IMR-90 (cell line): ENCODE measurements around the gene ANKRD34C. TPM values are rescaled to one million over a fixed set of nuclear protein-coding genes. Genes with fewer than 3 reads are reported as not detected.

Source experiments
- ATAC-seq: fragments of 200-7000 bp; cut with Tn5 transposase; 2 replicates; pipeline ENCODE4 v1.9.1; 2020; ENCODE audit warnings: low read depth, mild to moderate bottlenecking, moderate library complexity
- BruUV-seq: library from RNA; stranded (reverse); fragments of 400-500 nt; replicated peaks from 2 replicates; lab custom pipeline; 2021; lab: Mats Ljungman, UMichigan
- CTCF ChIA-PET: fragments of 300-600 bp; formaldehyde crosslinking; extraction: SDS; loops from one replicate; lab custom pipeline; 2021; ENCODE audit warnings: antibody characterized with exemption; lab: Yijun Ruan, JAX
- POLR2A ChIA-PET: fragments of 300-600 bp; sonication (Branson Sonifier 250); formaldehyde crosslinking; loops from one replicate; lab custom pipeline; 2022; ENCODE audit warnings: antibody characterized with exemption; ENCODE audit not compliant: unreplicated experiment; lab: Charles Lee
- DNase-seq: peaks from one replicate; pipeline ENCODE4 v3.0.0; 2013
- H2AFZ ChIP-seq: replicated peaks from 2 replicates; pipeline ENCODE3; 2013; ENCODE audit warnings: low read length, mild to moderate bottlenecking; ENCODE audit not compliant: poor library complexity
- H2AK5ac ChIP-seq: 2 replicates; pipeline ENCODE4 v1.6.1; 2013; ENCODE audit warnings: low read depth, low read length, inconsistent platforms
- H2AK9ac ChIP-seq: replicated peaks from 2 replicates; pipeline ENCODE3; 2013; ENCODE audit warnings: mild to moderate bottlenecking, low read depth, low read length, moderate library complexity; ENCODE audit not compliant: poor library complexity
- H2BK120ac ChIP-seq: 2 replicates; pipeline ENCODE4 v1.6.1; 2013; ENCODE audit warnings: low read depth, low read length, inconsistent platforms
- H2BK15ac ChIP-seq: 3 replicates; pipeline ENCODE4 v1.6.1; 2013; ENCODE audit warnings: low read depth, low read length, inconsistent platforms
- H2BK20ac ChIP-seq: 2 replicates; pipeline ENCODE4 v1.6.1; 2013; ENCODE audit warnings: low read depth, mild to moderate bottlenecking, inconsistent platforms, low read length, moderate library complexity
- H2BK5ac ChIP-seq: 2 replicates; pipeline ENCODE4 v1.6.1; 2013; ENCODE audit warnings: mild to moderate bottlenecking, low read depth, low read length, inconsistent platforms; ENCODE audit not compliant: poor library complexity, severe bottlenecking
- H3K14ac ChIP-seq: replicated peaks from 2 replicates; pipeline ENCODE4 v1.6.1; 2013; ENCODE audit warnings: low read depth, low read length, inconsistent platforms
- H3K18ac ChIP-seq: 2 replicates; pipeline ENCODE4 v1.6.1; 2013; ENCODE audit warnings: low read depth, low read length, control low read depth
- H3K23ac ChIP-seq: 2 replicates; pipeline ENCODE4 v1.6.1; 2013; ENCODE audit warnings: low read depth, low read length, inconsistent platforms
- H3K27ac ChIP-seq: 2 replicates; pipeline ENCODE4 v1.5.1; 2013; ENCODE audit warnings: mild to moderate bottlenecking, control low read depth, low read length; ENCODE audit not compliant: insufficient read depth
- H3K27me3 ChIP-seq: 2 replicates; pipeline ENCODE4 v1.6.1; 2013; ENCODE audit warnings: low read length; ENCODE audit not compliant: control insufficient read depth, insufficient read depth
- H3K36me3 ChIP-seq: 2 replicates; pipeline ENCODE4 v1.6.1; 2013; ENCODE audit warnings: low read length, mixed read lengths; ENCODE audit not compliant: control insufficient read depth, insufficient read depth
- H3K4ac ChIP-seq: 2 replicates; pipeline ENCODE4 v1.6.1; 2013; ENCODE audit warnings: low read depth, low read length, inconsistent platforms
- H3K4me1 ChIP-seq: 2 replicates; pipeline ENCODE4 v1.6.1; 2013; ENCODE audit warnings: low read length, mixed read lengths; ENCODE audit not compliant: control insufficient read depth, insufficient read depth
- H3K4me2 ChIP-seq: 2 replicates; pipeline ENCODE4 v1.6.1; 2013; ENCODE audit warnings: low read depth, mild to moderate bottlenecking, control low read depth, low read length, moderate library complexity
- H3K4me3 ChIP-seq: 2 replicates; pipeline ENCODE4 v1.5.1; 2013; ENCODE audit warnings: low read depth, mild to moderate bottlenecking, control low read depth, low read length, moderate library complexity; ENCODE audit not compliant: insufficient read depth
- H3K56ac ChIP-seq: 2 replicates; pipeline ENCODE4 v1.6.1; 2013; ENCODE audit warnings: low read length, inconsistent platforms; ENCODE audit not compliant: insufficient read depth; ENCODE audit errors: extremely low read depth
- H3K79me1 ChIP-seq, 2 experiments: 2 replicates each; pipeline ENCODE4 v1.6.1; 2013; ENCODE audit warnings: low read length in 2 of 2, inconsistent platforms in 1 of 2, low read depth in 1 of 2
- H3K9ac ChIP-seq: 2 replicates; pipeline ENCODE4 v1.6.1; 2013; ENCODE audit warnings: low read depth, low read length, control low read depth
- H3K9me1 ChIP-seq: 2 replicates; pipeline ENCODE4 v1.6.1; 2013; ENCODE audit warnings: low read length, inconsistent platforms; ENCODE audit not compliant: insufficient read depth
- H3K9me3 ChIP-seq: 2 replicates; pipeline ENCODE4 v1.6.1; 2013; ENCODE audit warnings: low read length; ENCODE audit not compliant: control insufficient read depth, insufficient read depth
- H4K20me1 ChIP-seq: 2 replicates; pipeline ENCODE4 v1.6.1; 2013; ENCODE audit warnings: low read length, inconsistent platforms; ENCODE audit not compliant: insufficient read depth
- H4K5ac ChIP-seq: 2 replicates; pipeline ENCODE4 v1.6.1; 2013; ENCODE audit warnings: mild to moderate bottlenecking, low read depth, low read length, control low read depth
- H4K8ac ChIP-seq, 2 experiments: 2 replicates each; pipeline ENCODE4 v1.6.1; 2013; ENCODE audit warnings: low read depth in 2 of 2, low read length in 2 of 2, control low read depth in 1 of 2, inconsistent platforms in 1 of 2
- H4K91ac ChIP-seq: 2 replicates; pipeline ENCODE4 v1.6.1; 2013; ENCODE audit warnings: low read depth, low read length, inconsistent platforms; ENCODE audit not compliant: insufficient read depth
- BHLHE40 ChIP-seq: fragments of 150-350 bp; IDR thresholded peaks from 2 replicates; pipeline ENCODE4 v1.6.1; 2016; ENCODE audit warnings: mild to moderate bottlenecking, low read depth, low read length
- CEBPB ChIP-seq: IDR thresholded peaks from 2 replicates; pipeline ENCODE4 v1.6.1; 2012; ENCODE audit warnings: low read depth, low read length, improper control_type of control experiment
- CHD1 ChIP-seq: IDR thresholded peaks from 2 replicates; pipeline ENCODE4 v1.6.1; 2012; ENCODE audit warnings: low read depth, low read length, improper control_type of control experiment
- FOS ChIP-seq: fragments of 150-350 bp; IDR thresholded peaks from 2 replicates; pipeline ENCODE4 v1.6.1; 2016; ENCODE audit warnings: low read depth, low read length
- MAFK ChIP-seq: IDR thresholded peaks from 2 replicates; pipeline ENCODE4 v1.6.1; 2012; ENCODE audit warnings: low read depth, low read length, improper control_type of control experiment
- MAZ ChIP-seq: IDR thresholded peaks from 2 replicates; pipeline ENCODE4 v1.6.1; 2012; ENCODE audit warnings: low read depth, mild to moderate bottlenecking, low read length, improper control_type of control experiment, moderate library complexity, borderline replicate concordance
- MXI1 ChIP-seq: IDR thresholded peaks from 2 replicates; pipeline ENCODE4 v1.6.1; 2012; ENCODE audit warnings: low read depth, mild to moderate bottlenecking, low read length, moderate library complexity, borderline replicate concordance
- NFE2L2 ChIP-seq: fragments of 150-350 bp; IDR thresholded peaks from 2 replicates; pipeline ENCODE4 v1.6.1; 2016; ENCODE audit warnings: low read depth, mild to moderate bottlenecking, low read length
- POLR2A ChIP-seq: IDR thresholded peaks from 2 replicates; pipeline ENCODE4 v1.6.1; 2012; ENCODE audit warnings: mild to moderate bottlenecking, low read depth, low read length
- RAD21 ChIP-seq: IDR thresholded peaks from 2 replicates; pipeline ENCODE4 v1.6.1; 2012; ENCODE audit warnings: low read length, improper control_type of control experiment
- RCOR1 ChIP-seq: IDR thresholded peaks from 2 replicates; pipeline ENCODE4 v1.6.1; 2012; ENCODE audit warnings: mild to moderate bottlenecking, low read length, improper control_type of control experiment; ENCODE audit not compliant: insufficient replicate concordance
- RFX5 ChIP-seq: IDR thresholded peaks from 2 replicates; pipeline ENCODE4 v1.8.0; 2012; ENCODE audit warnings: low read depth, mild to moderate bottlenecking, low read length, moderate library complexity
- SMC3 ChIP-seq: fragments of 150-350 bp; IDR thresholded peaks from 2 replicates; pipeline ENCODE4 v1.6.1; 2016; ENCODE audit warnings: low read depth, mild to moderate bottlenecking, antibody characterized with exemption, low read length, moderate library complexity
- USF2 ChIP-seq: fragments of 150-350 bp; IDR thresholded peaks from 2 replicates; pipeline ENCODE4 v1.6.1; 2017; ENCODE audit warnings: mild to moderate bottlenecking, antibody characterized with exemption, low read length, low read depth
- WGBS, 2 experiments: methylation state at CpG; one replicate each; pipeline versions ENCODE4 v1.1.5 to v1.1.7; 2013; ENCODE audit warnings: missing lambda C conversion rate in 2 of 2; ENCODE audit not compliant: insufficient read length in 1 of 2; ENCODE audit errors: extremely low coverage in 2 of 2; 5-methylcytosine and 5-hydroxymethylcytosine counted together
- dilution Hi-C: fragments of 300-500 bp; cut with HindIII; formaldehyde crosslinking; loops from one replicate; pipeline ENCODE4 v1.14.3; 2018; ENCODE audit warnings: low sequenced_read_pairs; ENCODE audit not compliant: unreplicated experiment
- in situ Hi-C: fragments of 300-500 bp; cut with MboI; formaldehyde crosslinking; loops from 3 replicates; pipeline ENCODE4 v1.14.3; 2019; ENCODE audit warnings: low sequenced_read_pairs, inconsistent platforms, mixed read lengths
- intact Hi-C: fragments of 100-400 bp; cut with micrococcal nuclease; formaldehyde crosslinking; loops from 2 replicates; pipeline ENCODE4 v1.10.0; 2022
- polyA plus RNA-seq, 3 experiments: library from polyadenylated mRNA; depleted of rRNA; stranded (reverse); fragments of >200 nt; gene quantifications; 2 replicates each; pipeline ENCODE4 v1.2.3, GENCODE V29; 2012; ENCODE audit warnings: low replicate concordance in 1 of 3
- total RNA-seq: library from RNA; depleted of rRNA; stranded (reverse); fragments of >200 nt; gene quantifications from 2 replicates; pipeline ENCODE4 v1.2.3, GENCODE V29; 2012
- TF ChIP-seq, protein P1 (sequence below): fragments of 150-350 bp; IDR thresholded peaks from 2 replicates; pipeline ENCODE4 v1.6.1; 2016; ENCODE audit warnings: low read depth, mild to moderate bottlenecking, low read length, moderate library complexity, borderline replicate concordance
- TF ChIP-seq, protein P2 (sequence below): conservative IDR thresholded peaks from 2 replicates; pipeline ENCODE4 v1.5.1; 2012; ENCODE audit warnings: mild to moderate bottlenecking, low read depth, low read length, improper control_type of control experiment

ANKRD34C gene
- total and polyA plus RNA-seq, 2 of the 4 experiments (the other 2 are of a cell fraction) = not detected

DNA sequence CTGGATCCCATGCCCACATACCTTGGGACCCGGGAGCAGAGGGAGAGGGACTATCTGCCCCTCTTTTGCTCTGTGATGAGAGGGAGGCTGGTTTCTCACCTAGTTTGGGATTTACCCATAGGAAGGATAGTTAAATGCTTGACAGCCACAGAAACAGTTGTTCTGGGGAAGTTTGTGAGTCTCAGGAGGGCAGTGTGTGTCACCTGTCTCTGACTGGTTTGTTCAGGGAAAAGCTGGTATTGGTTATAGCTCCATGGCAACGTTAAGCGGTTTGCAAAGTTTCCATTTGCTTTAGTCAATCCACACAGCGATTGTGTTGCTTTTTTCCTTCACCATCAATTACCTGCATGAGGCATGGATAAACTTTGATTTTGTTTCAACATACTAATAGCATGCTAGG is 24.7 kb downstream of the ANKRD34C start:
- Histone ChIP-seq H2AK5ac (no peak overlapping the region), H2AFZ (no peak overlapping the region), H3K18ac (no peak overlapping the region), H3K4me2 (no peak overlapping the region), H4K5ac (no peak overlapping the region), H3K4me3 (no peak overlapping the region), H3K14ac (no peak overlapping the region), H2BK15ac (no peak overlapping the region), H3K23ac (no peak overlapping the region), H3K4ac (no peak overlapping the region), H4K91ac (no peak overlapping the region), H2AK9ac (no peak overlapping the region), H4K8ac (no peak overlapping the region), H3K9ac (no peak overlapping the region), H3K4me1 (peaks cover 4% of the 10 kb centered on the region; the same call in 1 of the 2 replicates), H3K27me3 (peaks cover 10% of the 10 kb centered on the region), H3K36me3 (no peaks in the 10 kb centered on the region), H3K9me1 (peaks cover 8% of the 10 kb centered on the region), H2BK5ac (no peak overlapping the region), H3K9me3 (no peaks in the 10 kb centered on the region), H3K56ac (no peak overlapping the region), H2BK20ac (no peak overlapping the region), H4K20me1 (peaks cover 4% of the 10 kb centered on the region), H2BK120ac (no peak overlapping the region), H3K27ac (no peak overlapping the region), H3K79me1 (peaks cover 4 to 12% of the 10 kb centered on the region in 2 experiments; a peak in 3 of 4 replicates)
- TF ChIP-seq BHLHE40 (no peak), SMC3 (no peak), MXI1 (no peak), FOS (no peak), MAFK (no peak), RFX5 (no peak), POLR2A (no peak), RCOR1 (no peak), CHD1 (no peak), NFE2L2 (no peak), CEBPB (no peak), USF2 (no peak), MAZ (no peak), RAD21 (no peak)
- TF ChIP-seq, protein P1, sequence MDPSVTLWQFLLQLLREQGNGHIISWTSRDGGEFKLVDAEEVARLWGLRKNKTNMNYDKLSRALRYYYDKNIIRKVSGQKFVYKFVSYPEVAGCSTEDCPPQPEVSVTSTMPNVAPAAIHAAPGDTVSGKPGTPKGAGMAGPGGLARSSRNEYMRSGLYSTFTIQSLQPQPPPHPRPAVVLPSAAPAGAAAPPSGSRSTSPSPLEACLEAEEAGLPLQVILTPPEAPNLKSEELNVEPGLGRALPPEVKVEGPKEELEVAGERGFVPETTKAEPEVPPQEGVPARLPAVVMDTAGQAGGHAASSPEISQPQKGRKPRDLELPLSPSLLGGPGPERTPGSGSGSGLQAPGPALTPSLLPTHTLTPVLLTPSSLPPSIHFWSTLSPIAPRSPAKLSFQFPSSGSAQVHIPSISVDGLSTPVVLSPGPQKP = no peak
- TF ChIP-seq, protein P2, sequence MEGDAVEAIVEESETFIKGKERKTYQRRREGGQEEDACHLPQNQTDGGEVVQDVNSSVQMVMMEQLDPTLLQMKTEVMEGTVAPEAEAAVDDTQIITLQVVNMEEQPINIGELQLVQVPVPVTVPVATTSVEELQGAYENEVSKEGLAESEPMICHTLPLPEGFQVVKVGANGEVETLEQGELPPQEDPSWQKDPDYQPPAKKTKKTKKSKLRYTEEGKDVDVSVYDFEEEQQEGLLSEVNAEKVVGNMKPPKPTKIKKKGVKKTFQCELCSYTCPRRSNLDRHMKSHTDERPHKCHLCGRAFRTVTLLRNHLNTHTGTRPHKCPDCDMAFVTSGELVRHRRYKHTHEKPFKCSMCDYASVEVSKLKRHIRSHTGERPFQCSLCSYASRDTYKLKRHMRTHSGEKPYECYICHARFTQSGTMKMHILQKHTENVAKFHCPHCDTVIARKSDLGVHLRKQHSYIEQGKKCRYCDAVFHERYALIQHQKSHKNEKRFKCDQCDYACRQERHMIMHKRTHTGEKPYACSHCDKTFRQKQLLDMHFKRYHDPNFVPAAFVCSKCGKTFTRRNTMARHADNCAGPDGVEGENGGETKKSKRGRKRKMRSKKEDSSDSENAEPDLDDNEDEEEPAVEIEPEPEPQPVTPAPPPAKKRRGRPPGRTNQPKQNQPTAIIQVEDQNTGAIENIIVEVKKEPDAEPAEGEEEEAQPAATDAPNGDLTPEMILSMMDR = no peak
- dilution Hi-C loops = no loop called here
- intact Hi-C loops = no loop called here
- ChIA-PET POLR2A (no interaction called here), CTCF (no interaction called here)
- BruUV-seq = no TSS peak
- DNase-seq = no peak
- no peak for ATAC-seq
- in situ Hi-C loops = no loop called here
- WGBS, 2 experiments = no CpG with 5 or more reads among the region's 4 CpGs
